B cell (primary cell): ENCODE results near the gene HLA-G. TPM values are rescaled to one million over a fixed set of nuclear protein-coding genes. Genes with fewer than 3 reads are reported as not detected.

Experiments
- ATAC-seq: fragments of 200-7000 bp; cut with Tn5 transposase; one replicate; pipeline ENCODE4 v1.10.0; 2021; ENCODE audit warnings: low read depth, mild to moderate bottlenecking, moderate number of reproducible peaks, moderate library complexity
- CTCF ChIA-PET: fragments of 350-600 bp; sonication (Branson Sonifier 250); formaldehyde crosslinking; loops from one replicate; lab custom pipeline; 2021; ENCODE audit warnings: antibody characterized with exemption, inconsistent platforms; lab: Charles Lee
- POLR2A ChIA-PET: fragments of 350-600 bp; sonication (Branson Sonifier 250); formaldehyde crosslinking; loops from one replicate; lab custom pipeline; 2021; ENCODE audit warnings: antibody characterized with exemption; lab: Charles Lee
- DNase-seq: peaks from one replicate; pipeline ENCODE4 v3.0.0; 2013
- H2AFZ ChIP-seq: 2 replicates; pipeline ENCODE4 v1.6.1; 2012; ENCODE audit warnings: mild to moderate bottlenecking, low read depth, low read length; ENCODE audit not compliant: insufficient read depth, poor library complexity, severe bottlenecking
- H3K27ac ChIP-seq, 2 donors: 1 replicate in 1 of 2; 2 replicates in 1 of 2; pipeline ENCODE4 v1.5.1; 2012 to 2013; ENCODE audit warnings: low read length in 2 of 2, mild to moderate bottlenecking in 2 of 2, moderate library complexity in 1 of 2
- H3K27me3 ChIP-seq, 4 experiments: fragments of 200-600 bp in 1 of 4; sonication (generic) in 1 of 4; replicated peaks in 1 of 4; 1 replicate in 2 of 4; 2 replicates in 2 of 4; pipeline versions ENCODE4 v1.6.1 to v1.7.0; 2013 to 2016; ENCODE audit warnings: low read length in 3 of 4, mild to moderate bottlenecking in 2 of 4, mixed read lengths in 1 of 4, moderate library complexity in 1 of 4; ENCODE audit not compliant: insufficient read depth in 4 of 4, control insufficient read depth in 3 of 4; ENCODE audit errors: control extremely low read depth in 1 of 4
- H3K36me3 ChIP-seq, 2 experiments: replicated peaks in 1 of 2; 1 replicate in 1 of 2; 2 replicates in 1 of 2; pipeline versions ENCODE4 v1.6.1 to v1.7.1; 2013; ENCODE audit warnings: low read length in 1 of 2; ENCODE audit not compliant: insufficient read depth in 2 of 2, control insufficient read depth in 1 of 2; ENCODE audit errors: control extremely low read depth in 1 of 2, extremely low read depth in 1 of 2
- H3K4me1 ChIP-seq, 2 donors: fragments of 200-600 bp in 1 of 2; sonication (generic) in 1 of 2; 1 replicate in 1 of 2; 2 replicates in 1 of 2; pipeline versions ENCODE4 v1.5.1 to v1.6.1; 2013 to 2017; ENCODE audit warnings: low read length in 2 of 2; ENCODE audit not compliant: control insufficient read depth in 2 of 2, insufficient read depth in 2 of 2
- H3K4me2 ChIP-seq: replicated peaks from 2 replicates; pipeline ENCODE3; 2012; ENCODE audit warnings: mild to moderate bottlenecking, low read depth, low read length; ENCODE audit not compliant: poor library complexity, severe bottlenecking
- H3K4me3 ChIP-seq, 5 experiments: fragments of 200-600 bp in 1 of 5; sonication (generic) in 1 of 5; 1 replicate in 3 of 5; 2 replicates in 2 of 5; pipeline versions ENCODE4 v1.5.1 to v1.7.0; 2011 to 2016; ENCODE audit warnings: low read length in 4 of 5, mild to moderate bottlenecking in 4 of 5, low read depth in 2 of 5, control low read depth in 1 of 5, moderate library complexity in 1 of 5; ENCODE audit not compliant: insufficient read depth in 1 of 5; ENCODE audit errors: control extremely low read depth in 1 of 5, extremely low read depth in 1 of 5
- H3K79me2 ChIP-seq: fragments of 200-600 bp; sonication (generic); one replicate; pipeline ENCODE4 v1.6.0; 2016; ENCODE audit warnings: low read length; ENCODE audit not compliant: control insufficient read depth, insufficient read depth
- H3K9ac ChIP-seq: fragments of 200-600 bp; sonication (generic); 2 replicates; pipeline ENCODE4 v1.6.1; 2017; ENCODE audit warnings: mild to moderate bottlenecking, low read length, moderate library complexity
- H3K9me3 ChIP-seq, 3 donors: one replicate each; pipeline versions ENCODE4 v1.6.1 to v1.7.1; 2013; ENCODE audit warnings: low read length in 2 of 3; ENCODE audit not compliant: control insufficient read depth in 2 of 3, insufficient read depth in 1 of 3; ENCODE audit errors: control extremely low read depth in 1 of 3
- H4K20me1 ChIP-seq: 2 replicates; pipeline ENCODE4 v1.6.0; 2012; ENCODE audit warnings: mild to moderate bottlenecking, low read length; ENCODE audit not compliant: insufficient read depth, control insufficient read depth, poor library complexity, severe bottlenecking
- H3K27ac Mint-ChIP-seq: one replicate; pipeline ENCODE4 v1.8.0; 2021; ENCODE audit warnings: mixed read lengths
- H3K27me3 Mint-ChIP-seq: one replicate; pipeline ENCODE4 v1.8.0; 2021; ENCODE audit warnings: mixed read lengths
- H3K4me1 Mint-ChIP-seq: one replicate; pipeline ENCODE4 v1.8.0; 2021; ENCODE audit warnings: mixed read lengths
- H3K4me3 Mint-ChIP-seq: one replicate; pipeline ENCODE4 v1.8.0; 2021; ENCODE audit warnings: mixed read lengths
- H3K9me3 Mint-ChIP-seq: one replicate; pipeline ENCODE4 v1.8.0; 2022; ENCODE audit warnings: mixed read lengths; ENCODE audit not compliant: insufficient read depth
- CTCF ChIP-seq: fragments of 200-600 bp; IDR thresholded peaks from one replicate; pipeline ENCODE4 v1.8.0; 2022; ENCODE audit warnings: antibody characterized with exemption, mild to moderate bottlenecking
- EZH2 ChIP-seq: IDR thresholded peaks from 2 replicates; pipeline ENCODE4 v1.6.1; 2012; ENCODE audit warnings: borderline replicate concordance, low read depth, mild to moderate bottlenecking, moderate library complexity, low read length; ENCODE audit not compliant: insufficient read depth, poor library complexity, severe bottlenecking
- WGBS: methylation state at CpG from one replicate; pipeline ENCODE4 v1.1.5; 2013; ENCODE audit warnings: missing lambda C conversion rate; ENCODE audit not compliant: insufficient coverage; 5-methylcytosine and 5-hydroxymethylcytosine counted together
- intact Hi-C: fragments of 100-400 bp; cut with micrococcal nuclease; formaldehyde crosslinking; loops from one replicate; pipeline ENCODE4 v1.10.0; 2022
- polyA plus RNA-seq: library from polyadenylated mRNA; depleted of rRNA; stranded (reverse); fragments of >200 nt; gene quantifications from 2 replicates; pipeline ENCODE4 v1.2.3, GENCODE V29; 2012
- total RNA-seq, 2 donors: library from RNA; stranded (reverse); fragments of 120-200 nt in 1 of 2; gene quantifications; 1 replicate in 1 of 2; 2 replicates in 1 of 2; pipeline versions ENCODE4 v1.2.3 to v1.2.4, GENCODE V29; 2013 to 2022

HLA-G gene
- total and polyA plus RNA-seq, 2 donors (not counting 1 experiment from before 2014, with no cell fraction given) = 1.2 to 8.8 TPM

GRCh38 chr6:29792123-29793035 is 35.2 kb upstream of the HLA-G start:
- Histone ChIP-seq H2AFZ (peak overlapping the region; percentile 98), H3K9ac (peak overlapping the region; percentile 97), H3K27ac (peak overlapping the region; percentile 56 to 90), H3K36me3 (no peaks in the 10 kb centered on the region), H4K20me1 (no peaks in the 10 kb centered on the region), H3K27me3 (peaks cover 0 to 30% (median 19%) of the 10 kb centered on the region in 4 experiments), H3K4me1 (peaks cover 5 to 16% of the 10 kb centered on the region in 2 donors), H3K79me2 (no peaks in the 10 kb centered on the region), H3K4me2 (peak overlapping the region; percentile 97), H3K9me3 (peaks cover 0 to 4% (median 3%) of the 10 kb centered on the region in 3 donors), H3K4me3 (peak overlapping the region; percentile 30 to 89 (median 85))
- peak overlapping the region; percentile 91 for H3K4me3 Mint-ChIP-seq
- intact Hi-C loops = loop anchor here (1.0 kb wide), 1 partner anchor 39 kb away; no protein-coding TSS in a partner anchor
- CTCF ChIA-PET = no interaction called here
- H3K9me3 Mint-ChIP-seq = peaks cover 4% of the 10 kb centered on the region
- peak overlapping the region; percentile 80 for H3K27ac Mint-ChIP-seq
- TF ChIP-seq EZH2 = no peak
- no peak for TF ChIP-seq CTCF
- peaks cover 41% of the 10 kb centered on the region for H3K27me3 Mint-ChIP-seq
- WGBS = 1% methylated on average over 77 of the region's 79 CpGs
- H3K4me1 Mint-ChIP-seq = peaks cover 19% of the 10 kb centered on the region
- POLR2A ChIA-PET = no interaction called here
- peak; percentile 89 for ATAC-seq
- DNase-seq = peak; percentile 84

GRCh38 chr6:29793036-29793356 is 34.6 kb upstream of the HLA-G start:
- ATAC-seq = no peak
- Histone ChIP-seq H4K20me1 (no peaks in the 10 kb centered on the region), H3K4me2 (peak overlapping the region; percentile 97), H3K9me3 (peaks cover 0 to 4% (median 3%) of the 10 kb centered on the region in 3 donors), H3K4me3 (peak overlapping the region in 4 of 5 experiments; percentile 67 to 89 (median 85)), H3K79me2 (no peaks in the 10 kb centered on the region), H3K4me1 (peaks cover 5 to 16% of the 10 kb centered on the region in 2 donors), H3K9ac (peak overlapping the region; percentile 97), H3K27me3 (peaks cover 0 to 24% (median 19%) of the 10 kb centered on the region in 4 experiments), H3K27ac (no peak overlapping the region), H3K36me3 (no peaks in the 10 kb centered on the region), H2AFZ (peak overlapping the region; percentile 98)
- CTCF ChIA-PET = no interaction called here
- intact Hi-C loops = no loop called here
- Mint-ChIP-seq H3K27ac (peak overlapping the region; percentile 67), H3K9me3 (peaks cover 4% of the 10 kb centered on the region), H3K27me3 (peaks cover 39% of the 10 kb centered on the region), H3K4me3 (peak overlapping the region; percentile 91), H3K4me1 (peaks cover 19% of the 10 kb centered on the region)
- POLR2A ChIA-PET = no interaction called here
- DNase-seq = no peak
- TF ChIP-seq EZH2 = no peak
- no peak for TF ChIP-seq CTCF
- 36% methylated on average over 5 of the region's 11 CpGs for WGBS
